ENCODE measurements around the gene SORCS2. TPM values are rescaled to one million over a fixed set of nuclear protein-coding genes. Genes with fewer than 3 reads are reported as not detected.

The SORCS2 gene
- total RNA-seq, 1 donor, result 0.27 TPM

DNA sequence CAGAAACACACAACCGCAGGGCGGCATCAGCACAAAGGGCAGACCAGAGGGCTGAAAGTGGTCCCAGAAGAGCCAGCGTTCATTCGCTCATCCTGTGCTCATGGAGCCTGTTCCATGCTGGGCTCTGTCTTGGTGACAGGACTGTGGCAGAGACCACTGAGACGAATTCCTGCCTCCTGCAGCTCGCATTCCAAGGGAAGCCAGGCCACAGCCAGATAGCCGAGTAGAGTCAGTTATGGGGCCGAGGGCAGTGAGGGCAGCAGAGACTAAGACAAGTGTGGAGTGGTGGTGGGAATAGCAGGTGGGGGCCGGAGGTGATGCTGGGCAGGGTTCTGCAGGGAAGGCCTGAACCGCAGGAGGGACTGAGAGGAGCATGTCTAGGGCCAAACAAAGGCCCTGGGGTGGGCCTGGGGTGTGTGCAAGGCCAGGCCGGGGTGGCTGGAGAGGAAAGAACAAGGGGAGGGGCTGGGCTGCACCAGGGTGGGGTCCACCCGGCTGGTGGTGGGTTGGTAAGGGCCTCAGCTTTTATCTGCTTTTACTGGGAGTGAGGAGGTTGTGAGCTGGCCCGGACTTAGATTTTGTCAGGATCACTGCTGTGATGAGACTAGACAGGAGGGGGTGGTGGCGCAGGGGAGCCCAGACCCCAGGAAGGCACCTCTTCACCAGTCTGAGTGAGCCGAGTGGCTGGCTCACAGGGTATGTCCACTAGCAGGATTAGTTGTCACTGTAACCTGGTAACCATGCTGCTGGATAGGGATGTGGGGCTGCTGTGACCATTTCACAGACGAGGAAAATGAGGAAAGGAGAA lies 236.1 kb downstream of the SORCS2 start:
- no peak overlapping the region for H3K4me3 ChIP-seq (ENCODE audit: low read depth, low read length)
- TF ChIP-seq, protein P1, sequence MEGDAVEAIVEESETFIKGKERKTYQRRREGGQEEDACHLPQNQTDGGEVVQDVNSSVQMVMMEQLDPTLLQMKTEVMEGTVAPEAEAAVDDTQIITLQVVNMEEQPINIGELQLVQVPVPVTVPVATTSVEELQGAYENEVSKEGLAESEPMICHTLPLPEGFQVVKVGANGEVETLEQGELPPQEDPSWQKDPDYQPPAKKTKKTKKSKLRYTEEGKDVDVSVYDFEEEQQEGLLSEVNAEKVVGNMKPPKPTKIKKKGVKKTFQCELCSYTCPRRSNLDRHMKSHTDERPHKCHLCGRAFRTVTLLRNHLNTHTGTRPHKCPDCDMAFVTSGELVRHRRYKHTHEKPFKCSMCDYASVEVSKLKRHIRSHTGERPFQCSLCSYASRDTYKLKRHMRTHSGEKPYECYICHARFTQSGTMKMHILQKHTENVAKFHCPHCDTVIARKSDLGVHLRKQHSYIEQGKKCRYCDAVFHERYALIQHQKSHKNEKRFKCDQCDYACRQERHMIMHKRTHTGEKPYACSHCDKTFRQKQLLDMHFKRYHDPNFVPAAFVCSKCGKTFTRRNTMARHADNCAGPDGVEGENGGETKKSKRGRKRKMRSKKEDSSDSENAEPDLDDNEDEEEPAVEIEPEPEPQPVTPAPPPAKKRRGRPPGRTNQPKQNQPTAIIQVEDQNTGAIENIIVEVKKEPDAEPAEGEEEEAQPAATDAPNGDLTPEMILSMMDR (IDR thresholded peaks at IDR 0.05; ENCODE audit: insufficient read depth, low read length), result no peak
- DNase-seq (ENCODE audit: low read depth), result no peak

DNA sequence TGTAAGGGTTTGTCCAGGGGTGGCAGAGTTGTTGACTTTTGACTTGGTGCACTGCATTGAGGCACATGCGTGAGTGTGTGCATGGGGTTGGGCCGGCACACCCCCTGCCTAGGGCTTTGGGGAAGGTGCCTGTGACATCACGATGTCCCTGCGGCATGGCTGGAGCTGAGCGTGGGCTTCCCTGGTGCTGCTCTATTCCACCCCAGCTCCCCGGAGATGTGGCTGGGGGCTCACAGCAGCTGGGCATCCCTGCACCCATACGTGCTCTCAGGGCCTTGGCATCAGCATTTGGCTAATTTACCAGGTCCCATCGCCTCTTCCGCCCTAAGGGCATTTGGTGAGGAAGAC lies 236.7 kb downstream of the SORCS2 start:
- H3K4me3 ChIP-seq (ENCODE audit: low read depth, low read length), result no peak overlapping the region
- TF ChIP-seq, protein P1 (IDR thresholded peaks at IDR 0.05; ENCODE audit: insufficient read depth, low read length), result no peak
- no peak for DNase-seq (ENCODE audit: low read depth)

DNA sequence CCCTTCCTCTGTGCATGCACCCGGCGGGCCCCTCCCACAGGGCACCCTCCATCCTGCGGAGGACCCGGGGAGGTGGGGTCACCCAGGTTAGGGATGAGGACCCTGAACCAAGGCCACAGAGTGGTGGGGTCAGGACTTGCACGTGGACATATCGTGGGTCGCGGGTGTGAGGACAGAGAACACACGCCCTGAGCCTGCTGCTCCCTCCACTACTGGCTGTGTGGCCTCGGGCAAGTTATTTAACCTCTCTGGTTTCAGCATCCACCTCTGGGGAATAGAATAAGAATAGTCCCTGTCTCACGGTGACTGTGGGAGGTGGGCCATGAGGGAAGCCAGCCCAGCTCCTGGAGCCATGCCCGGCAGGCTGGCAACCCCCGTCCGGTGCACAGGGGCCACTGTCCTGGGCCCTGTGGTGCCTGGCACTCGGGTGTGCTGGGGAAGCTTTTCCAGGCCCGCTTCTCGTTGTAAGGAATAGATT lies 237.3 kb downstream of the SORCS2 start:
- DNase-seq (ENCODE audit: low read depth), result no peak
- TF ChIP-seq, protein P1 (IDR thresholded peaks at IDR 0.05; ENCODE audit: insufficient read depth, low read length), result no peak
- no peak overlapping the region for H3K4me3 ChIP-seq (ENCODE audit: low read depth, low read length)

DNA sequence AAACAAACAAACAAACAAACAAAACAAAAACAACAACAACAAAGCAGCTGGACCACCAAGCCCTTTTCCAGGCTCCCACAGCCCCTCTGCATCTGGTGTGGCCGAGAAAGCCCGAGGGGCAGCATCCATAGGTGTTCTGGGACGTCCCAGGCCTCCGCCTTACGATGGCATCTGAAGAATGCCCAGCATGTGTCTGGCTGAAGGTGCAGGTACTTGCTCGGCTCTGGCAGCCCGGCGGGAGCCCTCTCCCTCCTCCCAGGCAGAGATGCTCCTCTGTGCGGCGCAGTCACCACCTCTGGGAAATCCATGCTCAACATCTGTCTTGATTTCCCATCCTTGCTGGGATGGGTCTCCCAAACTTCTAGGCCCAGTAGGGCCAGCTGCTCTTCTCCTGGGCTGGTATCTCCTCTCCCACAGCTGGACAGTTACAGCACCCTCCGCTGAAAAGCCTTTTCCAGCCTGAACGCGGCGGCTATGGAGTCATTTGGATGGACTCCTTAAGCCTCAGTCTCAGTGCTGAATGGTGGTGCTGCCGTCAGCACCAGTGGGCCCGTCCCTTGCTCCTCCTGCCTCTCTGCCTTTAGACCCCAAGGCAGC lies 238.1 kb downstream of the SORCS2 start:
- TF ChIP-seq, protein P1 (IDR thresholded peaks at IDR 0.05; ENCODE audit: insufficient read depth, low read length), result no peak
- DNase-seq (ENCODE audit: low read depth), result no peak
- H3K4me3 ChIP-seq (ENCODE audit: low read depth, low read length), result no peak overlapping the region

DNA sequence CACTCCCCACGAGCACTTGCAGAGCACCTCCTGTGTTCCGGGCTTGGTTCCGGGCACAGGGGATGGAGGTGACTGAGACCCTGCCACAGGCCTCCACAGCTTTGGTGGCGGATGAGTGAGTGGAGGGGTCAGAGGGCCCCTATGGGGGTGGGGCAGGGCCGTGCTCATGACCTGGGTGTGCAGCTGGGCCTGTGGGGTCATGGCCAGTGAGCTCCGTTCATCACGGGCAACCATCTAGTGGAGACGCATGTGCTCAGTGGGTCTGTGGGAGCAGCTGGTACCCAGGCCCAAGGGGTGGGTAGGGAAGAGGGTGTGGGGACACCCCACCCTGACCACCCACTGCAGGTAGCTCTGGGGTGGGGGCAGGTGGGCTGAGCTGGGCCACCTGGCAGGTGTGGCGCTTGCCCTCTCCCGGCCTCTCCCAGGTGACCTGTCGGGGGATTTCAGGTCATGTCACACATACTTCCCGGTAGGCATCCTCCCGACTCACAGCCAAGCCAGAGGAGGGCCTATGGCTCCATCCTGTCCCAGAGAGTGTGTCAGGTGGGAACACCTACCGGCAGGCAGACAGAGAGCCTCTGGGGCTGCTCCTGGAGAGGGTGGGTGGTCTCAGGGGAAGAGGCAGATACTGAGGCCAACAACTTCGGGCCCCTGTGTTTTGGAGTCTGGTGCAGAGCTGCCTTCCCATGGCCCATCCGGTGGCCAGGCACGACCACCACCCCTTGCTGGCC lies 238.8 kb downstream of the SORCS2 start:
- DNase-seq (ENCODE audit: low read depth), result no peak
- no peak overlapping the region for H3K4me3 ChIP-seq (ENCODE audit: low read depth, low read length)
- TF ChIP-seq, protein P1 (IDR thresholded peaks at IDR 0.05; ENCODE audit: insufficient read depth, low read length), result no peak

DNA sequence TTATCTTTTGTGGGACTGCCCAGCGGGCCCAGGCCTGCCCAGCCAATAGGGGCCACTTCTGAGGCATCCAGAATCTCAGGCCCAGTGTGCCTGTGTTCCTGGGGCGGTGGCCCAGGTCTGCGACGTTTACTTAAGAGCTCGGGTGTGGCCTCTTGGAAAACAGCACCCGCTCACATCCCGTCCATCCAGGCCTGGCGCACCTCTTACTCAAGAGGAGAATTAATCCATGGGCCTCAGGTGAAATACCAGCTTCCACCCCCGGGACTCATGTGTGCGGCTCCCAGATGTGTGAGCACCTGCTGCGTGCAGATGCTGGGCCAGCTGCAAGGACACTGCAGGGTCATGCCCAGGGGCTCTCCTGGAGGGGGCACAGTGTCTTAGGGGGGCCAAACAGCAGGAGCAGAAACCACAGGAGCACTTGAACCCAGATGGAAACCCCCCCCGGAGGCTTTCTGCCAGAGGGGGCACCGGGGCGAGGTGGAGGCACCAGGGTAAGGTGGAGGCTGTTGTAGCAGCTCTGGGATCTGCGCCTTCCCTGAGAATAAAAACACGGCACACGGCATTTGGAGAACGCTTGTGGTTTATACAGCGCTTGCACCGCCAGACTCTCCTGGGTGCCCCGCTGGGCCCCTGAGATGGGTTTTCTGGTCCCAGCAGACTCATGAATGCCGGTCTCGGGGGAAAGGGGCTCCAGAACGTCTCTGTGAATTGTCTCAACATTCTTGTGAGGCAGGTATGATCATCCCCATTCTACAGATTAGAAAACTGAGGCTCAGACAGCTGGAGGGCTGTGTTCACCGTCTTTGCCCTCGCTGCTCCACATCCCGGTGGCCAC lies 239.6 kb downstream of the SORCS2 start:
- TF ChIP-seq, protein P1 (IDR thresholded peaks at IDR 0.05; ENCODE audit: insufficient read depth, low read length), result no peak
- H3K4me3 ChIP-seq (ENCODE audit: low read depth, low read length), result no peak overlapping the region
- no peak for DNase-seq (ENCODE audit: low read depth)
